GM19023 (cell line): Measurements from ENCODE around the gene CNTRL.

ENCODE experiments used
- ATAC-seq: cut with Tn5 transposase; IDR thresholded peaks from one replicate; pipeline ENCODE4 v1.9.1; 2021; ENCODE audit warnings: mild to moderate bottlenecking, moderate library complexity; ENCODE audit not compliant: unreplicated experiment

Gene CNTRL

GRCh38 chr9:121221664-121222055 is 146.9 kb downstream of the CNTRL start:
- no peak for ATAC-seq

- ATAC-seq, result no peak
These were observed 147.9 kb downstream of the CNTRL start for GRCh38 chr9:121222524-121223171.

- no peak for ATAC-seq
These were observed 150.5 kb downstream of the CNTRL start for GRCh38 chr9:121225240-121225639.

- ATAC-seq, result no peak
These were observed 151.4 kb downstream of the CNTRL start for GRCh38 chr9:121226175-121226574.
